Superior temporal gyrus (tissue), 1 donor: ENCODE results near the gene C2CD5.
"Not testable (repeated sequence)": the region's sequence is repeated elsewhere in the genome, so short reads cannot be mapped to it uniquely, and the experiment has no call there.

ENCODE experiments used
- DNase-seq: peaks from one replicate; pipeline ENCODE4 v3.0.0-alpha.2; 2016; ENCODE audit errors: extremely low spot score

Gene C2CD5

GRCh38 chr12:22544038-22544979, at the start of gene C2CD5:
Gene C2CD5, minus strand, starts transcription at chr12:22544542. Its CDS starts 392 bp downstream, at chr12:22544150.
- DNase-seq, result peak; percentile 97

GRCh38 chr12:22593864-22594263, 49.5 kb upstream of the C2CD5 start:
- DNase-seq, result no peak

GRCh38 chr12:22588817-22589216, 44.5 kb upstream of the C2CD5 start:
- DNase-seq, result no peak

- no peak for DNase-seq
Measured at GRCh38 chr12:22578328-22578727, 34.0 kb upstream of the C2CD5 start.

GRCh38 chr12:22577667-22578066, 33.3 kb upstream of the C2CD5 start:
- DNase-seq, result no peak

- DNase-seq, result no peak
Measured at GRCh38 chr12:22576473-22576872, 32.1 kb upstream of the C2CD5 start.

GRCh38 chr12:22576065-22576464, 31.7 kb upstream of the C2CD5 start:
- DNase-seq, result no peak

- no peak for DNase-seq
Measured at GRCh38 chr12:22574921-22575320, 30.6 kb upstream of the C2CD5 start.

- no peak for DNase-seq
Measured at GRCh38 chr12:22573181-22573580, 28.8 kb upstream of the C2CD5 start.

- no peak for DNase-seq
Measured at GRCh38 chr12:22569253-22569652, 24.9 kb upstream of the C2CD5 start.

- no peak for DNase-seq
Measured at GRCh38 chr12:22562036-22563028, 18.0 kb upstream of the C2CD5 start.

GRCh38 chr12:22554750-22555149, 10.4 kb upstream of the C2CD5 start:
- not testable (repeated sequence) for DNase-seq

GRCh38 chr12:22551624-22552023, 7.3 kb upstream of the C2CD5 start:
- no peak for DNase-seq

- no peak for DNase-seq
Measured at GRCh38 chr12:22545255-22545654, 913 bp upstream of the C2CD5 start.

GRCh38 chr12:22543246-22544037, 900 bp downstream of the C2CD5 start:
- peak; percentile 55 for DNase-seq

GRCh38 chr12:22541496-22542155, 2.7 kb downstream of the C2CD5 start:
- DNase-seq, result no peak

GRCh38 chr12:22539055-22539454, 5.3 kb downstream of the C2CD5 start:
- no peak for DNase-seq

GRCh38 chr12:22538311-22538710, 6.0 kb downstream of the C2CD5 start:
- DNase-seq, result no peak

GRCh38 chr12:22536971-22537544, 7.3 kb downstream of the C2CD5 start:
- no peak for DNase-seq

- no peak for DNase-seq
Measured at GRCh38 chr12:22536346-22536945, 7.9 kb downstream of the C2CD5 start.
